Endodermal cell (in vitro differentiated cells): ENCODE measurements around the gene TMEM145. TPM values are rescaled to one million over a fixed set of nuclear protein-coding genes. Genes with fewer than 3 reads are reported as not detected.

ENCODE experiments used
- DNase-seq: peaks from one replicate; pipeline ENCODE4 v3.0.0-alpha.2; 2017
- H3K27ac ChIP-seq: 2 replicates; pipeline ENCODE4 v1.5.1; 2013; ENCODE audit warnings: mild to moderate bottlenecking, low read depth, low read length, moderate library complexity
- H3K27me3 ChIP-seq: 2 replicates; pipeline ENCODE4 v1.6.1; 2013; ENCODE audit warnings: mild to moderate bottlenecking, low read length, moderate library complexity; ENCODE audit not compliant: insufficient read depth, control insufficient read depth, poor library complexity, severe bottlenecking
- H3K36me3 ChIP-seq: 2 replicates; pipeline ENCODE4 v1.7.0; 2013; ENCODE audit warnings: mild to moderate bottlenecking, low read length, moderate library complexity; ENCODE audit not compliant: control insufficient read depth, insufficient read depth
- H3K4me1 ChIP-seq: one replicate; pipeline ENCODE4 v1.7.0; 2013; ENCODE audit warnings: low read length; ENCODE audit not compliant: control insufficient read depth, insufficient read depth
- H3K4me3 ChIP-seq: 2 replicates; pipeline ENCODE4 v1.5.1; 2013; ENCODE audit warnings: mild to moderate bottlenecking, low read length, moderate library complexity
- H3K9ac ChIP-seq: 2 replicates; pipeline ENCODE4 v1.6.1; 2013; ENCODE audit warnings: mild to moderate bottlenecking, low read length, moderate library complexity; ENCODE audit not compliant: poor library complexity, severe bottlenecking; ENCODE audit errors: extremely low read depth
- H3K9me3 ChIP-seq: 2 replicates; pipeline ENCODE4 v1.6.1; 2013; ENCODE audit warnings: mild to moderate bottlenecking, low read length, moderate library complexity; ENCODE audit not compliant: control insufficient read depth
- H3K27ac Mint-ChIP-seq: 2 replicates; pipeline ENCODE4 v1.8.0; 2020; ENCODE audit warnings: mixed read lengths
- H3K27me3 Mint-ChIP-seq: 2 replicates; pipeline ENCODE4 v1.8.0; 2021; ENCODE audit warnings: mild to moderate bottlenecking, mixed read lengths; ENCODE audit not compliant: insufficient read depth
- H3K36me3 Mint-ChIP-seq: 2 replicates; pipeline ENCODE4 v1.8.0; 2020; ENCODE audit warnings: low read depth, mixed read lengths
- H3K4me1 Mint-ChIP-seq: 2 replicates; pipeline ENCODE4 v1.8.0; 2020; ENCODE audit warnings: mixed read lengths
- H3K4me3 Mint-ChIP-seq: 2 replicates; pipeline ENCODE4 v1.8.0; 2020; ENCODE audit warnings: mild to moderate bottlenecking, moderate library complexity, mixed read lengths
- H3K9me3 Mint-ChIP-seq: 2 replicates; pipeline ENCODE4 v1.8.0; 2020; ENCODE audit warnings: mild to moderate bottlenecking, mixed read lengths
- WGBS, 2 experiments: methylation state at CpG; one replicate each; pipeline versions ENCODE4 v1.1.5 to v1.1.7; 2013; ENCODE audit warnings: missing lambda C conversion rate in 2 of 2, mixed read lengths in 1 of 2; ENCODE audit not compliant: insufficient coverage in 1 of 2, insufficient read length in 1 of 2; 5-methylcytosine and 5-hydroxymethylcytosine counted together
- total RNA-seq, 2 donors: library from RNA; stranded (reverse); fragmentation: NEBNext Ultra II Directional in 1 of 2; extraction: Animal tissue kit (Norgen Biotek cat#: 25700) in 1 of 2; gene quantifications; 2 replicates in 1 of 2; 3 replicates in 1 of 2; pipeline ENCODE4 v1.2.1, GENCODE V29; 2021
- TF ChIP-seq, protein P1 (sequence below): fragments of 200-600 bp; sonication (generic); conservative IDR thresholded peaks from 2 replicates; pipeline ENCODE4 v1.5.0; 2021; ENCODE audit warnings: antibody characterized with exemption, mild to moderate bottlenecking

The TMEM145 gene
- total RNA-seq, 2 donors from 2014 or later = 0.38 to 0.42 TPM

DNA sequence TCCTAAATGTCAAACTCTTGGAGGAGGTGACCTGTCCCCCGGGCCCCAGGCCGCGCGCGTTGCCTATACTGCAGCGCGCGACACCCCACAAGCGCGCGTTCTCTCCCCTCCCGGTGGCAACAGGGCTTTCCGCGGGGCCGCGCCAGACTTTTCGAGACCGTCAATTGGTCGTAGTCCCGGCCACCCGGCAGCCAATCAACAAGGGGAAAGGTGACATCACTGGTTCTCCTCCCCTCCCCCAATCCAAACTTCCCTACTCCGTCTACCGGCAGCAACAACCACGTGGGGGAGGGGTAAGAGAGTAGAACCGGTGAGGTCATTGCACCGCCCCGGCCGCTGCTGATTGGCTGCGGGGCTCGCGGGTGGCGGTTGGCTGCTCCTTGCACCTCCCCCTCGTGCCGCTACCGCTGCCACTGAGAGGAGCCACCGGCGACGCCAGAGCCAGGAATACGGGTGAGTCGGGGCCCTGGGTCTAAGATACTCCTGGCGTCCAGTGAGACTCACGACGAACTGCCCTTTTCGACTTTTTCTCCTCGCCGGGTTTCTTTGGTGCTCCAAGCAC, 44.9 kb upstream of the TMEM145 start:
- Mint-ChIP-seq H3K36me3 (peaks cover 5% of the 10 kb centered on the region), H3K9me3 (no peaks in the 10 kb centered on the region), H3K4me3 (no peak overlapping the region), H3K27ac (no peak overlapping the region), H3K27me3 (peaks cover 3% of the 10 kb centered on the region), H3K4me1 (peaks cover 25% of the 10 kb centered on the region)
- Histone ChIP-seq H3K4me3 (peak overlapping the region; percentile 88), H3K9ac (peak overlapping the region; percentile 95), H3K27me3 (no peaks in the 10 kb centered on the region), H3K4me1 (peaks cover 4% of the 10 kb centered on the region), H3K36me3 (no peaks in the 10 kb centered on the region), H3K9me3 (no peaks in the 10 kb centered on the region), H3K27ac (peak overlapping the region; percentile 98)
- TF ChIP-seq, protein P1, sequence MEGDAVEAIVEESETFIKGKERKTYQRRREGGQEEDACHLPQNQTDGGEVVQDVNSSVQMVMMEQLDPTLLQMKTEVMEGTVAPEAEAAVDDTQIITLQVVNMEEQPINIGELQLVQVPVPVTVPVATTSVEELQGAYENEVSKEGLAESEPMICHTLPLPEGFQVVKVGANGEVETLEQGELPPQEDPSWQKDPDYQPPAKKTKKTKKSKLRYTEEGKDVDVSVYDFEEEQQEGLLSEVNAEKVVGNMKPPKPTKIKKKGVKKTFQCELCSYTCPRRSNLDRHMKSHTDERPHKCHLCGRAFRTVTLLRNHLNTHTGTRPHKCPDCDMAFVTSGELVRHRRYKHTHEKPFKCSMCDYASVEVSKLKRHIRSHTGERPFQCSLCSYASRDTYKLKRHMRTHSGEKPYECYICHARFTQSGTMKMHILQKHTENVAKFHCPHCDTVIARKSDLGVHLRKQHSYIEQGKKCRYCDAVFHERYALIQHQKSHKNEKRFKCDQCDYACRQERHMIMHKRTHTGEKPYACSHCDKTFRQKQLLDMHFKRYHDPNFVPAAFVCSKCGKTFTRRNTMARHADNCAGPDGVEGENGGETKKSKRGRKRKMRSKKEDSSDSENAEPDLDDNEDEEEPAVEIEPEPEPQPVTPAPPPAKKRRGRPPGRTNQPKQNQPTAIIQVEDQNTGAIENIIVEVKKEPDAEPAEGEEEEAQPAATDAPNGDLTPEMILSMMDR = no peak
- WGBS, 2 experiments = 0 to 1% methylated on average over 24 to 42 of the region's 46 CpGs
- DNase-seq = peak; percentile 99

- Histone ChIP-seq H3K4me3 (peak within 1 kb of the TSS; percentile 88), H3K27me3 (no peaks in the 10 kb centered on the region), H3K4me1 (peaks cover 4% of the 10 kb centered on the region), H3K36me3 (peaks cover 2% of the 10 kb centered on the region), H3K27ac (peak within 1 kb of the TSS; percentile 98), H3K9ac (peak within 1 kb of the TSS; percentile 95), H3K9me3 (no peaks in the 10 kb centered on the region)
- TF ChIP-seq, protein P1 = no peak
- Mint-ChIP-seq H3K4me1 (peaks cover 25% of the 10 kb centered on the region), H3K4me3 (no peak within 1 kb of the TSS), H3K27ac (peak within 1 kb of the TSS; percentile 76), H3K9me3 (no peaks in the 10 kb centered on the region), H3K36me3 (peaks cover 10% of the 10 kb centered on the region), H3K27me3 (peaks cover 2% of the 10 kb centered on the region)
- WGBS, 2 experiments = 0% methylated on average over 30 to 49 of the region's 52 CpGs
- peak; percentile 100 for DNase-seq
Measured at GRCh38 chr19:42268704-42269477, 44.2 kb upstream of the TMEM145 start, which contains the start of gene CIC. TSS of gene CIC (plus strand) at chr19:42269252. CDS start at chr19:42271784, 2,532 bp downstream.

- WGBS, 2 experiments = 68 to 71% methylated on average over 6 to 10 of the region's 10 CpGs
- H3K27ac Mint-ChIP-seq = peak overlapping the region; percentile 76
- H3K4me3 Mint-ChIP-seq = no peak overlapping the region
- H3K4me1 Mint-ChIP-seq = peaks cover 25% of the 10 kb centered on the region
- peaks cover 16% of the 10 kb centered on the region for H3K36me3 Mint-ChIP-seq
- DNase-seq = no peak
- Histone ChIP-seq H3K27me3 (no peaks in the 10 kb centered on the region), H3K4me1 (peaks cover 4% of the 10 kb centered on the region), H3K27ac (peak overlapping the region; percentile 24), H3K9ac (peak overlapping the region; percentile 41), H3K4me3 (peak overlapping the region; percentile 88), H3K9me3 (no peaks in the 10 kb centered on the region), H3K36me3 (peaks cover 10% of the 10 kb centered on the region)
- H3K27me3 Mint-ChIP-seq = no peaks in the 10 kb centered on the region
- no peaks in the 10 kb centered on the region for H3K9me3 Mint-ChIP-seq
- TF ChIP-seq, protein P1 = no peak
Measured at GRCh38 chr19:42269478-42270345, 43.4 kb upstream of the TMEM145 start.
